Measurements from ENCODE around the gene ZNF175. TPM values are rescaled to one million over a fixed set of nuclear protein-coding genes. Genes with fewer than 3 reads are reported as not detected.

Gene ZNF175
- total RNA-seq, 1 donor from 2014 or later = 15.1 TPM

GRCh38 chr19:51535535-51535934, 35.5 kb upstream of the ZNF175 start:
- Mint-ChIP-seq H3K4me3 (ENCODE audit: unreplicated experiment) (no peak overlapping the region), H3K9me3 (ENCODE audit: unreplicated experiment) (no peaks in the 10 kb centered on the region), H3K27ac (ENCODE audit: unreplicated experiment) (no peak overlapping the region), H3K36me3 (ENCODE audit: low read depth, unreplicated experiment) (no peaks in the 10 kb centered on the region), H3K27me3 (ENCODE audit: low read depth, unreplicated experiment) (peaks cover 1% of the 10 kb centered on the region), H3K4me1 (ENCODE audit: low read depth, unreplicated experiment) (no peaks in the 10 kb centered on the region)
- Histone ChIP-seq H2AFZ (ENCODE audit: low read depth, low read length) (no peak overlapping the region), H3K4me1 (ENCODE audit: insufficient read depth, low read length) (no peaks in the 10 kb centered on the region), H3K27ac (ENCODE audit: low read depth, low read length) (no peak overlapping the region), H3K79me2 (ENCODE audit: insufficient read depth, low read length) (no peaks in the 10 kb centered on the region), H3K36me3 (ENCODE audit: insufficient read depth, low read length) (no peaks in the 10 kb centered on the region), H3K9me3 (ENCODE audit: insufficient read depth, low read depth, low read length) (peaks cover 4% of the 10 kb centered on the region), H3K9ac (ENCODE audit: low read length) (no peak overlapping the region), H3K4me3 (ENCODE audit: insufficient read depth, low read depth, low read length) (no peak overlapping the region), H3K27me3 (ENCODE audit: insufficient read depth, low read length) (no peaks in the 10 kb centered on the region), H4K20me1 (ENCODE audit: insufficient read depth, low read length) (no peaks in the 10 kb centered on the region), H3K4me2 (ENCODE audit: low read length) (no peak overlapping the region)
- FAIRE-seq (no peak), DNase-seq (ENCODE audit: low read depth) (no peak)
- no peak for TF ChIP-seq EZH2 (IDR thresholded peaks at IDR 0.05; ENCODE audit: insufficient read depth, low read length)
- TF ChIP-seq CTCF (IDR thresholded peaks at IDR 0.05; ENCODE audit: insufficient read depth, low read depth, low read length) = no peak

- FAIRE-seq (no peak), DNase-seq (ENCODE audit: low read depth) (no peak)
- Histone ChIP-seq H3K27me3 (ENCODE audit: insufficient read depth, low read length) (no peaks in the 10 kb centered on the region), H3K27ac (ENCODE audit: low read depth, low read length) (no peak overlapping the region), H3K4me1 (ENCODE audit: insufficient read depth, low read length) (no peaks in the 10 kb centered on the region), H3K9ac (ENCODE audit: low read length) (no peak overlapping the region), H3K36me3 (ENCODE audit: insufficient read depth, low read length) (no peaks in the 10 kb centered on the region), H3K9me3 (ENCODE audit: insufficient read depth, low read depth, low read length) (peaks cover 6% of the 10 kb centered on the region), H3K79me2 (ENCODE audit: insufficient read depth, low read length) (no peaks in the 10 kb centered on the region), H3K4me3 (ENCODE audit: insufficient read depth, low read depth, low read length) (no peak overlapping the region), H4K20me1 (ENCODE audit: insufficient read depth, low read length) (no peaks in the 10 kb centered on the region), H3K4me2 (ENCODE audit: low read length) (no peak overlapping the region), H2AFZ (ENCODE audit: low read depth, low read length) (no peak overlapping the region)
- H3K9me3 Mint-ChIP-seq (ENCODE audit: unreplicated experiment) = peaks cover 7% of the 10 kb centered on the region
- no peak overlapping the region for H3K27ac Mint-ChIP-seq (ENCODE audit: unreplicated experiment)
- no peak for TF ChIP-seq EZH2 (IDR thresholded peaks at IDR 0.05; ENCODE audit: insufficient read depth, low read length)
- TF ChIP-seq CTCF (IDR thresholded peaks at IDR 0.05; ENCODE audit: insufficient read depth, low read depth, low read length) = no peak
- H3K4me3 Mint-ChIP-seq (ENCODE audit: unreplicated experiment) = no peak overlapping the region
- no peaks in the 10 kb centered on the region for H3K4me1 Mint-ChIP-seq (ENCODE audit: low read depth, unreplicated experiment)
- peaks cover 8% of the 10 kb centered on the region for H3K27me3 Mint-ChIP-seq (ENCODE audit: low read depth, unreplicated experiment)
- no peaks in the 10 kb centered on the region for H3K36me3 Mint-ChIP-seq (ENCODE audit: low read depth, unreplicated experiment)
Observed at GRCh38 chr19:51539821-51540366, 31.2 kb upstream of the ZNF175 start.
